PC-9 (cell line): ENCODE data around the gene LPCAT1. TPM values are rescaled to one million over a fixed set of nuclear protein-coding genes. Genes with fewer than 3 reads are reported as not detected.

ENCODE experiments used
- BruUV-seq: library from RNA; stranded (reverse); fragments of 400-500 nt; replicated peaks from 2 replicates; lab custom pipeline; 2021; lab: Mats Ljungman, UMichigan
- CTCF ChIA-PET: fragments of 300-600 bp; sonication (Branson Sonifier 250); formaldehyde crosslinking; loops from one replicate; lab custom pipeline; 2022; ENCODE audit warnings: antibody characterized with exemption; lab: Charles Lee
- POLR2A ChIA-PET: fragments of 300-600 bp; sonication (Branson Sonifier 250); formaldehyde crosslinking; loops from one replicate; lab custom pipeline; 2022; ENCODE audit warnings: antibody characterized with exemption; ENCODE audit not compliant: unreplicated experiment; lab: Charles Lee
- DNase-seq, 2 experiments: peaks; one replicate each; pipeline versions ENCODE4 v3.0.0 to v3.0.0-alpha.2; 2015 to 2022; ENCODE audit warnings: mixed read lengths in 1 of 2
- H2AFZ ChIP-seq: fragments of 200-600 bp; sonication (generic); 2 replicates; pipeline ENCODE4 v1.8.1; 2017; ENCODE audit warnings: antibody characterized with exemption
- H3F3A ChIP-seq: fragments of 200-600 bp; sonication (generic); 2 replicates; pipeline ENCODE4 v1.8.1; 2017; ENCODE audit warnings: antibody characterized with exemption, mild to moderate bottlenecking, low read depth; ENCODE audit not compliant: insufficient read depth
- H3K27ac ChIP-seq: fragments of 200-600 bp; sonication (generic); 2 replicates; pipeline ENCODE4 v1.6.1; 2016; ENCODE audit warnings: mixed run types
- H3K27me3 ChIP-seq: fragments of 200-600 bp; sonication (generic); 2 replicates; pipeline ENCODE4 v1.6.1; 2016; ENCODE audit warnings: low read depth, mixed run types; ENCODE audit not compliant: insufficient read depth
- H3K36me3 ChIP-seq: fragments of 200-600 bp; sonication (generic); 2 replicates; pipeline ENCODE4 v1.6.1; 2016; ENCODE audit warnings: low read depth, mixed run types
- H3K4me1 ChIP-seq: fragments of 200-600 bp; sonication (generic); replicated peaks from 2 replicates; pipeline ENCODE4 v1.6.1; 2016; ENCODE audit warnings: mixed run types; ENCODE audit not compliant: insufficient read depth
- H3K4me2 ChIP-seq: fragments of 200-600 bp; sonication (generic); 2 replicates; pipeline ENCODE4 v1.6.1; 2017; ENCODE audit warnings: mixed run types
- H3K4me3 ChIP-seq: fragments of 200-600 bp; sonication (generic); 2 replicates; pipeline ENCODE4 v1.6.1; 2016; ENCODE audit warnings: mixed run types
- H3K79me2 ChIP-seq: fragments of 200-600 bp; sonication (generic); 2 replicates; pipeline ENCODE4 v1.6.1; 2017; ENCODE audit warnings: low read depth, mixed run types
- H3K9me2 ChIP-seq: fragments of 200-600 bp; sonication (generic); 2 replicates; pipeline ENCODE4 v1.8.1; 2017; ENCODE audit warnings: mild to moderate bottlenecking; ENCODE audit not compliant: insufficient read depth
- H3K9me3 ChIP-seq: fragments of 200-600 bp; sonication (generic); 2 replicates; pipeline ENCODE4 v1.8.1; 2016; ENCODE audit warnings: low read depth; ENCODE audit not compliant: insufficient read depth
- H4K20me1 ChIP-seq: fragments of 200-600 bp; sonication (generic); 2 replicates; pipeline ENCODE4 v1.8.1; 2017; ENCODE audit not compliant: insufficient read depth
- CTCF ChIP-seq: fragments of 200-600 bp; sonication (generic); conservative IDR thresholded peaks from 2 replicates; pipeline ENCODE4 v1.6.1; 2017; ENCODE audit warnings: mixed run types, antibody characterized with exemption, mild to moderate bottlenecking, moderate library complexity
- EZH2 ChIP-seq: fragments of 200-600 bp; sonication (generic); IDR thresholded peaks from 2 replicates; pipeline ENCODE4 v1.8.0; 2017; ENCODE audit warnings: antibody characterized with exemption, low read depth
- intact Hi-C: fragments of 100-400 bp; cut with micrococcal nuclease; formaldehyde crosslinking; loops from one replicate; pipeline ENCODE4 v1.10.0; 2022; ENCODE audit not compliant: unreplicated experiment
- total RNA-seq: library from RNA; stranded (reverse); gene quantifications from 2 replicates; pipeline ENCODE4 v1.2.3, GENCODE V29; 2021

LPCAT1 gene
- total RNA-seq, 1 experiment from 2014 or later: 96.1 TPM

- Histone ChIP-seq H3K4me3 (no peak overlapping the region), H3K27ac (no peak overlapping the region), H3K4me1 (no peaks in the 10 kb centered on the region), H3K27me3 (no peaks in the 10 kb centered on the region), H3K36me3 (no peaks in the 10 kb centered on the region), H3K9me3 (no peaks in the 10 kb centered on the region), H2AFZ (no peak overlapping the region), H3K4me2 (no peak overlapping the region), H3K79me2 (peaks cover 12% of the 10 kb centered on the region), H4K20me1 (peaks cover 75% of the 10 kb centered on the region), H3K9me2 (no peaks in the 10 kb centered on the region), H3F3A (peaks cover 24% of the 10 kb centered on the region)
- DNase-seq: no peak
- CTCF ChIA-PET: no interaction called here
- TF ChIP-seq CTCF (no peak), EZH2 (no peak)
- intact Hi-C loops: no loop called here
- no TSS peak for BruUV-seq
- POLR2A ChIA-PET: no interaction called here
Measured at GRCh38 chr5:1497795-1498622, 25.8 kb downstream of the LPCAT1 start.

GRCh38 chr5:1497242-1497777 lies 26.4 kb downstream of the LPCAT1 start:
- no peak overlapping the region for H3K27ac ChIP-seq
- DNase-seq: no peak
- H3K9me2 ChIP-seq: no peaks in the 10 kb centered on the region
- H3F3A ChIP-seq: peaks cover 24% of the 10 kb centered on the region
- ChIA-PET POLR2A (no interaction called here), CTCF (interaction anchor here (0.6 kb wide), 1 partner anchor 147 kb away, joined by 5 read pairs; no protein-coding TSS in a partner anchor)
- no peaks in the 10 kb centered on the region for H3K9me3 ChIP-seq
- H4K20me1 ChIP-seq: peaks cover 74% of the 10 kb centered on the region
- no peak overlapping the region for H3K4me3 ChIP-seq
- TF ChIP-seq EZH2 (no peak), CTCF (no peak)
- no TSS peak for BruUV-seq
- H3K36me3 ChIP-seq: no peaks in the 10 kb centered on the region
- intact Hi-C loops: no loop called here
- H3K27me3 ChIP-seq: no peaks in the 10 kb centered on the region
- peaks cover 5% of the 10 kb centered on the region; the same call in 1 of the 2 replicates for H3K79me2 ChIP-seq
- H2AFZ ChIP-seq: no peak overlapping the region
- no peaks in the 10 kb centered on the region for H3K4me1 ChIP-seq
- H3K4me2 ChIP-seq: no peak overlapping the region

- Histone ChIP-seq H3K4me2 (no peak overlapping the region), H3K4me1 (no peaks in the 10 kb centered on the region), H2AFZ (no peak overlapping the region), H3K36me3 (no peaks in the 10 kb centered on the region; the same call in 1 of the 2 replicates), H3K4me3 (no peak overlapping the region), H3K27ac (no peak overlapping the region), H3K9me3 (no peaks in the 10 kb centered on the region), H3K27me3 (no peaks in the 10 kb centered on the region), H3K79me2 (peaks cover 5% of the 10 kb centered on the region; the same call in 1 of the 2 replicates), H3K9me2 (no peaks in the 10 kb centered on the region), H3F3A (peaks cover 24% of the 10 kb centered on the region), H4K20me1 (peaks cover 66% of the 10 kb centered on the region)
- no peak for TF ChIP-seq CTCF
- no peak for TF ChIP-seq EZH2
- BruUV-seq: no TSS peak
- POLR2A ChIA-PET: no interaction called here
- CTCF ChIA-PET: no interaction called here
- DNase-seq: no peak
- intact Hi-C loops: no loop called here
Measured at GRCh38 chr5:1495525-1495897, 28.2 kb downstream of the LPCAT1 start.
